Panc1 (cell line): ENCODE data around the gene ITGB6. TPM values are rescaled to one million over a fixed set of nuclear protein-coding genes. Genes with fewer than 3 reads are reported as not detected.

Experiments
- ATAC-seq: fragments of 200-7000 bp; cut with Tn5 transposase; 2 replicates; pipeline ENCODE4 v1.9.1; 2020; ENCODE audit warnings: mild to moderate bottlenecking, moderate library complexity
- BruUV-seq: library from RNA; stranded (reverse); fragments of 400-500 nt; replicated peaks from 2 replicates; lab custom pipeline; 2021; lab: Mats Ljungman, UMichigan
- CTCF ChIA-PET: fragments of 300-600 bp; sonication (Branson Sonifier 250); formaldehyde crosslinking; loops from one replicate; lab custom pipeline; 2022; ENCODE audit warnings: antibody characterized with exemption; lab: Charles Lee
- POLR2A ChIA-PET: fragments of 300-600 bp; sonication (Branson Sonifier 250); formaldehyde crosslinking; loops from one replicate; lab custom pipeline; 2022; ENCODE audit warnings: antibody characterized with exemption; lab: Charles Lee
- DNase-seq: peaks from one replicate; pipeline ENCODE4 v3.0.0-alpha.2; 2010; ENCODE audit warnings: low read depth, low spot score
- H3K27ac ChIP-seq: 2 replicates; pipeline ENCODE4 v1.5.1; 2011; ENCODE audit warnings: mild to moderate bottlenecking, low read length, inconsistent platforms
- H3K27me3 ChIP-seq: fragments of 200-500 bp; sonication (Bioruptor generic); 2 replicates; pipeline ENCODE4 v1.6.0; 2014; ENCODE audit warnings: low read length, inconsistent platforms; ENCODE audit not compliant: control insufficient read depth, insufficient read depth
- H3K36me3 ChIP-seq: fragments of 200-500 bp; sonication (Bioruptor generic); 2 replicates; pipeline ENCODE4 v1.5.1; 2014; ENCODE audit warnings: inconsistent platforms, mild to moderate bottlenecking, low read length, moderate library complexity; ENCODE audit not compliant: control insufficient read depth, insufficient read depth
- H3K4me1 ChIP-seq: 2 replicates; pipeline ENCODE4 v1.5.1; 2011; ENCODE audit warnings: inconsistent platforms, mild to moderate bottlenecking, low read length, moderate library complexity; ENCODE audit not compliant: control insufficient read depth, insufficient read depth
- H3K4me3 ChIP-seq, 2 experiments: 2 replicates each; pipeline ENCODE4 v1.5.1; 2011 to 2012; ENCODE audit warnings: low read depth in 2 of 2, low read length in 2 of 2, mild to moderate bottlenecking in 2 of 2, inconsistent platforms in 1 of 2, moderate library complexity in 1 of 2
- H3K9me3 ChIP-seq: fragments of 200-500 bp; sonication (Bioruptor generic); 2 replicates; pipeline ENCODE4 v1.5.1; 2014; ENCODE audit warnings: low read depth, mild to moderate bottlenecking, inconsistent platforms, low read length, moderate library complexity; ENCODE audit not compliant: control insufficient read depth, insufficient read depth
- POLR2AphosphoS5 ChIP-seq: IDR thresholded peaks from 2 replicates; pipeline ENCODE4 v1.6.1; 2012; ENCODE audit warnings: mild to moderate bottlenecking, low read depth, low read length, moderate library complexity
- SIN3A ChIP-seq: IDR thresholded peaks from 2 replicates; pipeline ENCODE4 v1.6.1; 2012; ENCODE audit warnings: low read depth, mild to moderate bottlenecking, low read length, moderate library complexity, borderline replicate concordance; ENCODE audit not compliant: insufficient read depth
- TCF7L2 ChIP-seq: IDR thresholded peaks from 2 replicates; pipeline ENCODE4 v1.6.1; 2011; ENCODE audit warnings: mild to moderate bottlenecking, low read depth, low read length, inconsistent platforms
- in situ Hi-C: cut with HindIII; loops from 2 replicates; pipeline ENCODE4 v1.10.0; 2016; ENCODE audit warnings: low sequenced_read_pairs, low pct_unique_long_range_greater_than_20kb
- intact Hi-C: fragments of 100-400 bp; cut with micrococcal nuclease; formaldehyde crosslinking; loops from one replicate; pipeline ENCODE4 v1.10.0; 2022; ENCODE audit not compliant: unreplicated experiment
- total RNA-seq: library from RNA; stranded (reverse); gene quantifications from one replicate; pipeline ENCODE4 v1.2.1, GENCODE V29; 2021; ENCODE audit not compliant: unreplicated experiment
- TF ChIP-seq, protein P1 (sequence below), 2 experiments: IDR thresholded peaks; 2 replicates each; pipeline ENCODE4 v1.6.1; 2011 to 2012; ENCODE audit warnings: low read depth in 2 of 2, control low read depth in 1 of 2, low read length in 1 of 2, mild to moderate bottlenecking in 1 of 2, moderate library complexity in 1 of 2; ENCODE audit not compliant: insufficient read depth in 1 of 2
- TF ChIP-seq, protein P2 (sequence below): fragments of 450-650 bp; IDR thresholded peaks from 2 replicates; pipeline ENCODE4 v1.5.1; 2017; ENCODE audit warnings: mild to moderate bottlenecking

ITGB6 gene
- total RNA-seq, 1 experiment from 2014 or later = 0.08 TPM

GRCh38 chr2:160242893-160243564 lies 43.0 kb upstream of the ITGB6 start:
- in situ Hi-C loops = no loop called here

DNA sequence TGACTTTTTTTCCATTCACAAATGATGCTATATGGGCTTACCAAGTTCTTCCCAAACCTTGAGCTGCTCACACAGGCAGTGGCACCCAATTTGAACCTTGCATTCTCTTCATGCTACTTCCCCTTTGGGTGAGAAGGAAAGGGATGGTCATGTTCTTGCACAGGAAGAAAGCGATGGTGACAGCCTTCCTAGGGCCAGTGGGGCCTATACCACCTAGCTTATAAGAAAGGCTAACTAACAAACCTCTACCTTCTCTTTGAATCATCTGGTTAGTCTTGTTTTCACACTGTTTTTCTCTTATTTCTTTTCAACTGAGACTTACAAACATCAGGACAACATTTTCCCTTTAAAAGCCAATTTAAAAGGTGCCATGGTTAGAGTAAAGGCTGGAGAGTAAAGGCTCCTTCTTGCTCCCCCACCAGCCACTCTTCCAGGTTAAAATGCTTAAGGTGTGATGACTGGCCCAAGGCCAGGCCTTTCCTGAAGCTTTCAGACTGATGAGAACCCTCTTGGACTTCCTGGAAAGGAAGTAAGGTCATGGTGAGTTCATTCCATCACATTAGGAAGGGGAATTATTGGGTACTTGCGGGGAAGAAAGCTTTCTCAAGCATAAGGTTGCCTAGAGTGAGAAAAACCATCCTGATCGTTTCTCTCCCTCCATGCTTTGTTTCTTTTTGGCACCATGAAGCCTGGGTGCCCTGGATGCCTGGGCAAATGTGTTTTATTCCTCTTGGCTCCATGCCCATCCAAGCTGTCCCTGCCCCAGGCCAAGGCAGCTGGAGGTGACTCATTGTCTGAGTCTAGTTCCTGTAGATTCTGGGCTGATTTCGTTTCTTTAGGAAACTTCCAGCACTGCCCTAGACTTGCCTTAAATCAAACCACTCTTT lies 41.4 kb upstream of the ITGB6 start:
- Histone ChIP-seq H3K27me3 (no peaks in the 10 kb centered on the region), H3K27ac (peak overlapping the region; percentile 84), H3K4me1 (peaks cover 27% of the 10 kb centered on the region), H3K9me3 (no peaks in the 10 kb centered on the region), H3K4me3 (no peak overlapping the region), H3K36me3 (no peaks in the 10 kb centered on the region)
- DNase-seq (peak; percentile 52), ATAC-seq (peak; percentile 79)
- intact Hi-C loops (no loop called here), in situ Hi-C loops (no loop called here)
- TF ChIP-seq, protein P1, sequence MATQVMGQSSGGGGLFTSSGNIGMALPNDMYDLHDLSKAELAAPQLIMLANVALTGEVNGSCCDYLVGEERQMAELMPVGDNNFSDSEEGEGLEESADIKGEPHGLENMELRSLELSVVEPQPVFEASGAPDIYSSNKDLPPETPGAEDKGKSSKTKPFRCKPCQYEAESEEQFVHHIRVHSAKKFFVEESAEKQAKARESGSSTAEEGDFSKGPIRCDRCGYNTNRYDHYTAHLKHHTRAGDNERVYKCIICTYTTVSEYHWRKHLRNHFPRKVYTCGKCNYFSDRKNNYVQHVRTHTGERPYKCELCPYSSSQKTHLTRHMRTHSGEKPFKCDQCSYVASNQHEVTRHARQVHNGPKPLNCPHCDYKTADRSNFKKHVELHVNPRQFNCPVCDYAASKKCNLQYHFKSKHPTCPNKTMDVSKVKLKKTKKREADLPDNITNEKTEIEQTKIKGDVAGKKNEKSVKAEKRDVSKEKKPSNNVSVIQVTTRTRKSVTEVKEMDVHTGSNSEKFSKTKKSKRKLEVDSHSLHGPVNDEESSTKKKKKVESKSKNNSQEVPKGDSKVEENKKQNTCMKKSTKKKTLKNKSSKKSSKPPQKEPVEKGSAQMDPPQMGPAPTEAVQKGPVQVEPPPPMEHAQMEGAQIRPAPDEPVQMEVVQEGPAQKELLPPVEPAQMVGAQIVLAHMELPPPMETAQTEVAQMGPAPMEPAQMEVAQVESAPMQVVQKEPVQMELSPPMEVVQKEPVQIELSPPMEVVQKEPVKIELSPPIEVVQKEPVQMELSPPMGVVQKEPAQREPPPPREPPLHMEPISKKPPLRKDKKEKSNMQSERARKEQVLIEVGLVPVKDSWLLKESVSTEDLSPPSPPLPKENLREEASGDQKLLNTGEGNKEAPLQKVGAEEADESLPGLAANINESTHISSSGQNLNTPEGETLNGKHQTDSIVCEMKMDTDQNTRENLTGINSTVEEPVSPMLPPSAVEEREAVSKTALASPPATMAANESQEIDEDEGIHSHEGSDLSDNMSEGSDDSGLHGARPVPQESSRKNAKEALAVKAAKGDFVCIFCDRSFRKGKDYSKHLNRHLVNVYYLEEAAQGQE (IDR thresholded peaks at IDR 0.05; ENCODE audit: insufficient read depth in 1 of 2, low read depth in 2 of 2, low read length in 1 of 2) = no peak
- TF ChIP-seq, protein P2, sequence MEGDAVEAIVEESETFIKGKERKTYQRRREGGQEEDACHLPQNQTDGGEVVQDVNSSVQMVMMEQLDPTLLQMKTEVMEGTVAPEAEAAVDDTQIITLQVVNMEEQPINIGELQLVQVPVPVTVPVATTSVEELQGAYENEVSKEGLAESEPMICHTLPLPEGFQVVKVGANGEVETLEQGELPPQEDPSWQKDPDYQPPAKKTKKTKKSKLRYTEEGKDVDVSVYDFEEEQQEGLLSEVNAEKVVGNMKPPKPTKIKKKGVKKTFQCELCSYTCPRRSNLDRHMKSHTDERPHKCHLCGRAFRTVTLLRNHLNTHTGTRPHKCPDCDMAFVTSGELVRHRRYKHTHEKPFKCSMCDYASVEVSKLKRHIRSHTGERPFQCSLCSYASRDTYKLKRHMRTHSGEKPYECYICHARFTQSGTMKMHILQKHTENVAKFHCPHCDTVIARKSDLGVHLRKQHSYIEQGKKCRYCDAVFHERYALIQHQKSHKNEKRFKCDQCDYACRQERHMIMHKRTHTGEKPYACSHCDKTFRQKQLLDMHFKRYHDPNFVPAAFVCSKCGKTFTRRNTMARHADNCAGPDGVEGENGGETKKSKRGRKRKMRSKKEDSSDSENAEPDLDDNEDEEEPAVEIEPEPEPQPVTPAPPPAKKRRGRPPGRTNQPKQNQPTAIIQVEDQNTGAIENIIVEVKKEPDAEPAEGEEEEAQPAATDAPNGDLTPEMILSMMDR = 0 out of 2 replicates have a peak, but pooled peaks have one; percentile 1
- TF ChIP-seq TCF7L2 (no peak), SIN3A (no peak), POLR2AphosphoS5 (peak; percentile 21; the same call in 1 of the 2 replicates)
- ChIA-PET POLR2A (no interaction called here), CTCF (interaction anchor here (0.7 to 0.8 kb wide), 2 partner anchors 252 to 821 kb away, joined by 3 to 4 read pairs; no protein-coding TSS in a partner anchor)
- no TSS peak for BruUV-seq

More at GRCh38 chr2:160242893-160243564, 43.0 kb upstream of the ITGB6 start:
- Histone ChIP-seq H3K36me3 (no peaks in the 10 kb centered on the region), H3K9me3 (no peaks in the 10 kb centered on the region), H3K4me1 (peaks cover 27% of the 10 kb centered on the region), H3K27me3 (no peaks in the 10 kb centered on the region), H3K27ac (peak overlapping the region; percentile 84; the same call in 1 of the 2 replicates), H3K4me3 (no peak overlapping the region)
- DNase-seq (no peak), ATAC-seq (no peak)
- no peak for TF ChIP-seq SIN3A
- no peak for TF ChIP-seq TCF7L2
- no peak for TF ChIP-seq POLR2AphosphoS5
- TF ChIP-seq, protein P2 = no peak
- TF ChIP-seq, protein P1 (IDR thresholded peaks at IDR 0.05; ENCODE audit: insufficient read depth in 1 of 2, low read depth in 2 of 2, low read length in 1 of 2) = no peak
- intact Hi-C loops = no loop called here
- POLR2A ChIA-PET = interaction anchor here (0.6 kb wide), 1 partner anchor 167 kb away, joined by 3 read pairs; no protein-coding TSS in a partner anchor
- no TSS peak for BruUV-seq
- CTCF ChIA-PET = no interaction called here
